ENCODE measurements around the gene RBFA. TPM values are rescaled to one million over a fixed set of nuclear protein-coding genes. Genes with fewer than 3 reads are reported as not detected.

RBFA gene
- total RNA-seq, 1 experiment from 2014 or later: 38.9 TPM

DNA sequence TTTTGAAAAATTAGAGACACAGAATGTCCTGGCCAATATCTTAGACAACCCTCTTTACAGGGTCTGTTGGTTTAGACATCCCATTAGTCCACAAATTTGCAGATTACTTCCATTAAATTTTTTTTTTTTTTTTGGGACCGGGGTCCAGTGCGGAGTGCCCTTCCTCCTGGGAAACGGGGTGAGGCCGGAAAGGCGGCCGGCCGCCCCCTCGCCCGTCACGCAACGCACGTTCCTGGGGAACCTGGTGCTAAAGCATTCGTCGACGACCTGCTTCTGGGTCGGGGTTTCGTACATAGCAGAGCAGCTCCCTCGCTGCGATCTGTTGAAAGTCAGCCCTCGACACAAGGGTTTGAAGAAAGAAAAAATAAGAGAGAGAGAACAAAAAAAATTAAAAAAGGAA is 21.5 kb upstream of the RBFA start:
- H4K20me1 ChIP-seq (ENCODE audit: low read length): no peaks in the 10 kb centered on the region
- no peak overlapping the region for H2AFZ ChIP-seq (ENCODE audit: low read length)
- H3K36me3 ChIP-seq (ENCODE audit: low read depth, low read length): no peaks in the 10 kb centered on the region
- H3K27me3 ChIP-seq (ENCODE audit: low read length): no peaks in the 10 kb centered on the region
- no peaks in the 10 kb centered on the region for H3F3A ChIP-seq (ENCODE audit: low read length, unreplicated experiment)
- H3K9me3 ChIP-seq (ENCODE audit: low read length): no peaks in the 10 kb centered on the region
- POLR2A ChIA-PET (ENCODE audit: unreplicated experiment): no interaction called here
- intact Hi-C loops (cut with micrococcal nuclease): no loop called here
- H3K4me3 ChIP-seq (ENCODE audit: low read length): no peak overlapping the region
- H3K4me2 ChIP-seq (ENCODE audit: low read length): no peak overlapping the region
- H3K4me1 ChIP-seq (ENCODE audit: insufficient read depth, low read length): peaks cover 11% of the 10 kb centered on the region
- BruUV-seq (replicated peaks): no TSS peak
- CTCF ChIA-PET: no interaction called here
- H3K79me2 ChIP-seq (ENCODE audit: low read length): no peaks in the 10 kb centered on the region
- H3K9me2 ChIP-seq (replicated peaks; ENCODE audit: low read length): no peaks in the 10 kb centered on the region
- no peak overlapping the region for H3K27ac ChIP-seq (ENCODE audit: low read length)
- TF ChIP-seq, protein P1, sequence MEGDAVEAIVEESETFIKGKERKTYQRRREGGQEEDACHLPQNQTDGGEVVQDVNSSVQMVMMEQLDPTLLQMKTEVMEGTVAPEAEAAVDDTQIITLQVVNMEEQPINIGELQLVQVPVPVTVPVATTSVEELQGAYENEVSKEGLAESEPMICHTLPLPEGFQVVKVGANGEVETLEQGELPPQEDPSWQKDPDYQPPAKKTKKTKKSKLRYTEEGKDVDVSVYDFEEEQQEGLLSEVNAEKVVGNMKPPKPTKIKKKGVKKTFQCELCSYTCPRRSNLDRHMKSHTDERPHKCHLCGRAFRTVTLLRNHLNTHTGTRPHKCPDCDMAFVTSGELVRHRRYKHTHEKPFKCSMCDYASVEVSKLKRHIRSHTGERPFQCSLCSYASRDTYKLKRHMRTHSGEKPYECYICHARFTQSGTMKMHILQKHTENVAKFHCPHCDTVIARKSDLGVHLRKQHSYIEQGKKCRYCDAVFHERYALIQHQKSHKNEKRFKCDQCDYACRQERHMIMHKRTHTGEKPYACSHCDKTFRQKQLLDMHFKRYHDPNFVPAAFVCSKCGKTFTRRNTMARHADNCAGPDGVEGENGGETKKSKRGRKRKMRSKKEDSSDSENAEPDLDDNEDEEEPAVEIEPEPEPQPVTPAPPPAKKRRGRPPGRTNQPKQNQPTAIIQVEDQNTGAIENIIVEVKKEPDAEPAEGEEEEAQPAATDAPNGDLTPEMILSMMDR (conservative IDR thresholded peaks at IDR 0.05; ENCODE audit: low read depth, low read length): no peak
- no peak for TF ChIP-seq EZH2phosphoT487 (IDR thresholded peaks at IDR 0.05; ENCODE audit: borderline replicate concordance, low read length)
- no peak for TF ChIP-seq EZH2 (IDR thresholded peaks at IDR 0.05; ENCODE audit: low read length, unreplicated experiment)
- H3K9ac ChIP-seq (ENCODE audit: low read length): no peak overlapping the region
- no peak for DNase-seq
- no peak for ATAC-seq

DNA sequence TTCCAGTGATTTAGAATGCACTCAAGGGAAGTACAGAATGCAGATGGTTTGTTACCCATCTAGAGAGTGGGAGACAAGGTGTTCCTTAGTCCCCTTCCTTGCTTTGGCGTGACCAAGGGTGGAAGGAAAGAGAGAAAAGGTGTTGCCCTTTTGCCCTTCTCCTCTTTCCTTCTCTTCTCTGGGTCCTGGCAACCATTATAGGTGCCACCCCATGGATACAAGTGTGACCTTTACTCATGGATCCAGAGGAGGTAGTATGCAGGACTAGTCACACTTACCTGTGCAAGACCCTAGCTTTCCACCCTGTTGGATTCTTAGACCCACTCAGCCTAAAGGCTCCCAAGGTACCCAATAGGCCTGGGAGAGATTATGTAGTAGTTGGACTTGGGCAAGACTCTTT is 11.6 kb upstream of the RBFA start:
- Histone ChIP-seq H3K4me3 (ENCODE audit: low read length) (no peak overlapping the region), H3K9me3 (ENCODE audit: low read length) (peaks cover 26% of the 10 kb centered on the region), H3K9me2 (replicated peaks; ENCODE audit: low read length) (no peaks in the 10 kb centered on the region), H4K20me1 (ENCODE audit: low read length) (no peaks in the 10 kb centered on the region), H3K27me3 (ENCODE audit: low read length) (no peaks in the 10 kb centered on the region), H3K4me2 (ENCODE audit: low read length) (no peak overlapping the region), H2AFZ (ENCODE audit: low read length) (no peak overlapping the region), H3K4me1 (ENCODE audit: insufficient read depth, low read length) (peaks cover 20% of the 10 kb centered on the region), H3K9ac (ENCODE audit: low read length) (no peak overlapping the region), H3K79me2 (ENCODE audit: low read length) (no peaks in the 10 kb centered on the region), H3F3A (ENCODE audit: low read length, unreplicated experiment) (no peaks in the 10 kb centered on the region), H3K27ac (ENCODE audit: low read length) (no peak overlapping the region), H3K36me3 (ENCODE audit: low read depth, low read length) (peaks cover 9% of the 10 kb centered on the region; the same call in 1 of the 2 replicates)
- peak; percentile 7 for DNase-seq
- intact Hi-C loops (cut with micrococcal nuclease): no loop called here
- no peak for TF ChIP-seq EZH2 (IDR thresholded peaks at IDR 0.05; ENCODE audit: low read length, unreplicated experiment)
- TF ChIP-seq, protein P1 (conservative IDR thresholded peaks at IDR 0.05; ENCODE audit: low read depth, low read length): no peak
- no peak for TF ChIP-seq EZH2phosphoT487 (IDR thresholded peaks at IDR 0.05; ENCODE audit: borderline replicate concordance, low read length)
- POLR2A ChIA-PET (ENCODE audit: unreplicated experiment): no interaction called here
- CTCF ChIA-PET: no interaction called here
- ATAC-seq: no peak
- no TSS peak for BruUV-seq (replicated peaks)

DNA sequence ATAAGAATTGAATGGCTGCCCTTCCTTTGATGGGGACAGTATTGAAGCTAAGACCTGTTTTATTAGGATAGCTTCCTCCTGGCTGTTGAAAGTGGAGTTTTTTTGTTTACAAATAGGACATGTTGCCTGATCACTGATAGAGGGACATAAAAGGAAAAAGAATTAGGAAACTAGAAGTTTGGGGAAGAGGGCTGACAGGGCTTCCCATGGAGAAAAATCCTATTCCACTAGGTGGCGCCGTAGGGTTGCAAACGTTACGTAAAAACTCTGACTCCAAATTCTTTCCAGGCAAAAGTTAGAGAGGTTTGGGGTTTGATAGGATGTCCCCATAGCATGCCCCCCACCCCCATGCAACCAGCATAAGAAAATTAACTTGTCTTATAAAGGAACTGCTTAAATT is 11.1 kb upstream of the RBFA start:
- ATAC-seq (no peak), DNase-seq (no peak)
- Histone ChIP-seq H3K27ac (ENCODE audit: low read length) (no peak overlapping the region), H3K4me2 (ENCODE audit: low read length) (no peak overlapping the region), H3K36me3 (ENCODE audit: low read depth, low read length) (peaks cover 9% of the 10 kb centered on the region; the same call in 1 of the 2 replicates), H3F3A (ENCODE audit: low read length, unreplicated experiment) (no peaks in the 10 kb centered on the region), H3K4me1 (ENCODE audit: insufficient read depth, low read length) (peaks cover 21% of the 10 kb centered on the region), H4K20me1 (ENCODE audit: low read length) (no peaks in the 10 kb centered on the region), H3K9ac (ENCODE audit: low read length) (no peak overlapping the region), H3K79me2 (ENCODE audit: low read length) (no peaks in the 10 kb centered on the region), H3K9me3 (ENCODE audit: low read length) (peaks cover 26% of the 10 kb centered on the region), H3K4me3 (ENCODE audit: low read length) (no peak overlapping the region), H3K9me2 (replicated peaks; ENCODE audit: low read length) (no peaks in the 10 kb centered on the region), H3K27me3 (ENCODE audit: low read length) (no peaks in the 10 kb centered on the region), H2AFZ (ENCODE audit: low read length) (no peak overlapping the region)
- ChIA-PET POLR2A (ENCODE audit: unreplicated experiment) (no interaction called here), CTCF (no interaction called here)
- TF ChIP-seq, protein P1 (conservative IDR thresholded peaks at IDR 0.05; ENCODE audit: low read depth, low read length): peak; percentile 63; the same call in 1 of the 2 replicates
- TF ChIP-seq EZH2phosphoT487 (IDR thresholded peaks at IDR 0.05; ENCODE audit: borderline replicate concordance, low read length): no peak
- TF ChIP-seq EZH2 (IDR thresholded peaks at IDR 0.05; ENCODE audit: low read length, unreplicated experiment): no peak
- intact Hi-C loops (cut with micrococcal nuclease): no loop called here
- no TSS peak for BruUV-seq (replicated peaks)
